Spinal cord (tissue), 10 donors: Measurements from ENCODE around the gene PMPCA. TPM values are rescaled to one million over a fixed set of nuclear protein-coding genes. Genes with fewer than 3 reads are reported as not detected.
"Not testable (repeated sequence)": the region's sequence is repeated elsewhere in the genome, so short reads cannot be mapped to it uniquely, and the experiment has no call there.

Experiments used
- DNase-seq, 6 donors: peaks; one replicate each; pipeline versions ENCODE4 v3.0.0 to v3.0.0-alpha.2; 2013 to 2015; ENCODE audit warnings: low spot score in 6 of 6, low read depth in 4 of 6
- H3K27ac ChIP-seq: one replicate; pipeline ENCODE4 v1.5.1; 2013; ENCODE audit warnings: low read depth, low read length, control low read depth
- H3K27me3 ChIP-seq: one replicate; pipeline ENCODE4 v1.6.1; 2013; ENCODE audit warnings: low read length; ENCODE audit not compliant: control insufficient read depth, insufficient read depth
- H3K36me3 ChIP-seq: one replicate; pipeline ENCODE4 v1.6.1; 2013; ENCODE audit warnings: low read length; ENCODE audit not compliant: control insufficient read depth, insufficient read depth
- H3K4me1 ChIP-seq: one replicate; pipeline ENCODE4 v1.6.1; 2013; ENCODE audit warnings: low read length; ENCODE audit not compliant: control insufficient read depth, insufficient read depth
- H3K4me3 ChIP-seq: one replicate; pipeline ENCODE4 v1.5.1; 2013; ENCODE audit warnings: low read depth, low read length, control low read depth
- H3K9me3 ChIP-seq: one replicate; pipeline ENCODE4 v1.6.1; 2013; ENCODE audit warnings: low read length; ENCODE audit not compliant: control insufficient read depth, insufficient read depth
- WGBS: methylation state at CpG from one replicate; pipeline ENCODE4 v1.1.5; 2013; ENCODE audit warnings: missing lambda C conversion rate; ENCODE audit not compliant: insufficient coverage; 5-methylcytosine and 5-hydroxymethylcytosine counted together
- polyA plus RNA-seq, 2 donors: library from polyadenylated mRNA; unstranded; fragments of 120-200 nt; gene quantifications; one replicate each; pipeline ENCODE4 v1.2.1, GENCODE V29; 2013; ENCODE audit not compliant: insufficient read length in 2 of 2
- total RNA-seq, 2 donors: library from RNA; depleted of rRNA in 1 of 2; stranded (reverse); fragments of 120-200 nt in 1 of 2; fragments of >200 nt in 1 of 2; gene quantifications; one replicate each; pipeline versions ENCODE4 v1.2.3 to v1.2.4, GENCODE V29; 2013 to 2014
- donor health status: healthy.

PMPCA gene
- total and polyA plus RNA-seq, 4 donors, result 22.8 to 57.4 (median 44.6) TPM

DNA sequence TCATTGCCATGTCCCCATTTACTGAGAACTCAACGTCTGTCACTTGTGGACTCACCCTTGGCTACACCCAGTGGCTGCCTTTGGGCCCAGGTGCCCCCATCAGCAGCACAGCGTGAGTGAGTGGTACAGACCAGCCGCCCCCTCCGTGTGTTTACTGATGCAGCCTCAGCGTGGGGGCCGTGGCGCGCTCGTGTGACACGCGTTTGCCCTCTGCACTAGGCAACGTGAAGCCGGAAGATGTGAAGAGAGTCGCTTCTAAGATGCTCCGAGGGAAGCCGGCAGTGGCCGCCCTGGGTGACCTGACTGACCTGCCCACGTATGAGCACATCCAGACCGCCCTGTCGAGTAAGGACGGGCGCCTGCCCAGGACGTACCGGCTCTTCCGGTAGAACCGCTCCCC is 12.4 kb downstream of the PMPCA start:
- no peak overlapping the region for H3K4me3 ChIP-seq
- H3K36me3 ChIP-seq, result peaks cover 90% of the 10 kb centered on the region
- H3K27ac ChIP-seq, result no peak overlapping the region
- WGBS, result 93% methylated on average over 26 of the region's 26 CpGs
- no peaks in the 10 kb centered on the region for H3K27me3 ChIP-seq
- H3K4me1 ChIP-seq, result no peaks in the 10 kb centered on the region
- no peaks in the 10 kb centered on the region for H3K9me3 ChIP-seq
- DNase-seq, result no peak

GRCh38 chr9:136423432-136424146 is 13.1 kb downstream of the PMPCA start:
- Histone ChIP-seq H3K9me3 (no peaks in the 10 kb centered on the region), H3K27ac (no peak overlapping the region), H3K27me3 (no peaks in the 10 kb centered on the region), H3K4me1 (no peaks in the 10 kb centered on the region), H3K4me3 (no peak overlapping the region), H3K36me3 (peaks cover 86% of the 10 kb centered on the region)
- no peak for DNase-seq
- 94% methylated on average over 43 of the region's 43 CpGs for WGBS

DNA sequence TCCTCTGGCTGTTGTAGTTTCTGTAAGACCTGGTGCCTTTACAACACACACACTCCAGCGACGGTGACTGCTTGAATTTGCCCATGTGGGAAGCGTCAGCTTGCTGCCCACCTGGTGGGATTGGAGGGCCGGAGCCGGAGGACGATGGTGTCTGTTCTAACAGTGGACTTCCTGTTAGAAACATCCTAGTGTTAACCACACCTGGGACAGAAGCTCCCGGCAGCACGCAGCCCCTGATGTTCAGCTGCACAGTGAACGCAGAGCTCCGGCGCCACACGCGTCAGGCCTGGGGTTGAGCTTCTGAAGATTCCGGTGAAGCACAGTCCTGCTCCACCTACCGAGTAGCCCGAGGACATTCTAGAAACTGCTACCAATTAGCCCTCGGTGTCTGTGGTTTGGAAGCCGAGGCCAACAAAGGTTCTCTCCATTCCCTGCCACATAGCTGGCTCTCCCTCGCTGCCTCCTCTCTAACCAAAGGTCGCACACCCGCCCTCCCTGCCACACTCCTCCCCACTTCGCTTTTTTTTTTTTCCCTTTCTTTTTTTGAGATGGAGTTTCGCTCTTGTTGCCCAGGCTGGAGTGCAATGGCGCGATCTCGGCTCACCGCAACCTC is 14.4 kb downstream of the PMPCA start:
- no peak for DNase-seq
- H3K27ac ChIP-seq, result no peak overlapping the region
- no peaks in the 10 kb centered on the region for H3K9me3 ChIP-seq
- peaks cover 86% of the 10 kb centered on the region for H3K36me3 ChIP-seq
- H3K4me3 ChIP-seq, result no peak overlapping the region
- no peaks in the 10 kb centered on the region for H3K4me1 ChIP-seq
- H3K27me3 ChIP-seq, result no peaks in the 10 kb centered on the region
- WGBS, result 88% methylated on average over 25 of the region's 27 CpGs

- H3K4me1 ChIP-seq, H3K4me3 ChIP-seq, H3K9me3 ChIP-seq, DNase-seq, H3K27ac ChIP-seq, H3K27me3 ChIP-seq: not testable (repeated sequence)
- H3K36me3 ChIP-seq, result peaks cover 86% of the 10 kb centered on the region
- 89% methylated on average over 7 of the region's 7 CpGs for WGBS
These were observed 14.9 kb downstream of the PMPCA start for GRCh38 chr9:136425367-136425766.

DNA sequence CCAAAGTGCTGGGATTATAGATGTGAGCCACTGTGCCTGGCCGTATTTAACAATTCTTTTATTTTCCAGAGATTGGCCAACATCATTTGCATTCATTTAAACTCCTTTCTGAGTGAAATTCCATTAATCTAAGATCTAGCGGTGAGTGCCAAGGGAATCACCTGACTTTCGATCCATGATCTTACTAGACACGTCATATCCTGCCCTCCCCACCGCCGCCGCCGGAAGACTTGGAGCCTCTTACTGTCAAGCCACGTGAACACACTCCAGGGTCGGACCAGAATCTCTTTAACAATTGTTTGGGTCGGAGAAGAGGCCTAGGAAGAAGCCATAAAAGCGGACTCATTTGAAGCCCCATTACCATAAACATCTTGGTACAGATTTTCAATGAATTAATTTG is 16.3 kb downstream of the PMPCA start:
- no peaks in the 10 kb centered on the region for H3K9me3 ChIP-seq
- H3K27ac ChIP-seq, result no peak overlapping the region
- 92% methylated on average over 11 of the region's 12 CpGs for WGBS
- no peak overlapping the region for H3K4me3 ChIP-seq
- no peaks in the 10 kb centered on the region for H3K4me1 ChIP-seq
- H3K27me3 ChIP-seq, result no peaks in the 10 kb centered on the region
- DNase-seq, result no peak
- peaks cover 82% of the 10 kb centered on the region for H3K36me3 ChIP-seq

DNA sequence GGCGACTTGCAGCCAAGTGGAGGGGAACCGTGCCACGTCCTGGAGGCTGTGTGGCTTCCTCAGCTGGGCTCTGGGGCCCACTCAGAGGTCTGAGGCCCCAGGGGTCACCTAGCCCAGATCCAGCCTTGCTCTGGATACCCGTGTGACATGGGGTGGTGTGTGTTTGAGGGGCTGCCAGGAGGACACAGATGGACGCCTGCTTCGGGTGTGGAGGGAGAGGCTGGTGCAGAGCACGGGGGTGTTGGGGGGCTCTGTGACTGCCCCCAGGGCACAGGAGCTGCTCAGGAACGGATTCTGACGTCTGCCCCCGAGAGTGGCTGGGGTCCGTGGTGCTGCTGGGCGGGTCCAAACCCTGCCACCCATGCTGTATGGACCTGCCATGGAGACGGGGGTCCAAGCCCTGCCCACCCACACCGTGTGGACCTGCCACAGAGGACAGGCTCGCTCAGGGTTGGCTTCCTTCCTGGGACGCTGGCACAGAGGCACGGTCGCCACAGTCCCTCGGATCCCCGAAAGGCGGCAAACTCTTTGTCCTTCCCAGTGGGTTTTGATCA is 18.7 kb downstream of the PMPCA start:
- Histone ChIP-seq H3K27ac (no peak overlapping the region), H3K27me3 (no peaks in the 10 kb centered on the region), H3K9me3 (no peaks in the 10 kb centered on the region), H3K4me3 (no peak overlapping the region), H3K36me3 (peaks cover 82% of the 10 kb centered on the region), H3K4me1 (no peaks in the 10 kb centered on the region)
- no peak for DNase-seq
- 91% methylated on average over 20 of the region's 21 CpGs for WGBS

DNA sequence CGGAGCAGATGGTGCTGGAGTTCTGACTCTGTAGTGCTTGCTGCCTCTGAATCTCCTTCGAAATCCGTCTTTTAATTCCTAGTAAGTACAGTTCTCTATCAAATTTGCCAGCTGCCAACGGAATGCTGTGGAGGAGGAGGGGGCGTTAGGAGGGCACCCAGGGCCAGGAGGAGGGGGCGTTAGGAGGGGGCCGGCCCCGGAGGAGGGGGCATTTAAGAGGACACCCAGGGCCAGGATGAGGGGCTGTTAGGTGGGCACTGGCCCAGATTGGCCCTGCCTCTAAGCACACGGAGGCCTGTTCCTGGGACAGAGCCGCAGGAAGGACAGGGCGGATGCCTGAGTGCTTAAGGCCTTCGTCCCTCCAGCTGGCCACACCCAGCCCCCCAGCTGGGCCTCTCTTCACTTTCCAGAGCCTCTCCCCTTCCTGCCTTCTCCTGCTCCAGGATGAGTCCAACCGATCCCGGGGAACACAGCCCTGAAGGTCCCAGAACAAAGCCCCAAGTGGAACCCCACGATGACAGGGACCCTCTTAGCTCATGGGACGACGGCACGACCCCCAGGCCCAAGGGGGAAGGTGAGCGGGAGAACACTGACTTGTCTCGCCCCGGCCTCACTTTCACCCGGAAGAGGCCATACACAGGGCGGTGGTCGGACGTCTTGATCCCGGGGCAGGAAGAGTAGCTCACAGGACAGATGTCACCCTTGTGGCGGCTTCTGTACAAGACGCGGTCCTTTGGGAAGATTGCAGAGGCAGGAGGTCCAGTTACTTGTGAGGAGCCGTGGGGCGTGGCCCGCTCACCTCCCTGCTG is 19.4 kb downstream of the PMPCA start:
- Histone ChIP-seq H3K27me3 (no peaks in the 10 kb centered on the region), H3K27ac (no peak overlapping the region)

DNA sequence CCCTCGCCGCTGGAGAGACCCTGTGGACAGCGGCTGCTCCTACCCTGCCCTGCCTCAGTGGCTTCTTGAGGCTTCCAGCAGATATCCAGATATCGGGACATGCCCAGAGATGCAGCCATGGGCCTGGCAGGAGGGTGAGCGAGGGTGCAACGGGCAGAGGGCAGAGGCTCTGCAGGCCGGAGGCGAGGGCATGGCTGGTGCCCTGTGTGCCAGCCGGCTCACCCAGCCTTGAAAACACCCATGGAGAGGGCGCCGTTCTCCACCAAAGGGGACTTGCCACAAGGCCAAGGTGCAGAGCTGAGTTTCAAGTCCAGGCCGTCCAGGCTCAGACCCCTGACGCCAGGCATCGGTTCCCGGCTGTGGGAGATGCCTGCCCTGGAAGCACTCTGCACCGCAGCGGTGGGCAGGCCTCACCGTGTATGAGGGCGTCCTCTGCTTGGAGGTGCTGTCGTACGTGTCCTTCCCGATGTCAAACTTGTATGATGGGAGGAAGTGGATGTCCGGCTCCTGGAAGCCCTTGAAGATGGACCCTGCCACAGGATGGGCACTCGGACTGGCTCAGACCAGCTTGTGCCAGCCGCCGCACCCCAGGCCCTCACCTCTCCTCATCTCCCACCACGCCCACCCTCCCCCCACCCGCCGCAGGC is 20.3 kb downstream of the PMPCA start:
- DNase-seq, result no peak
- peaks cover 84% of the 10 kb centered on the region for H3K36me3 ChIP-seq
- WGBS, result 95% methylated on average over 22 of the region's 29 CpGs

More for the DNA sequence above, 19.4 kb downstream of the PMPCA start:
- no peaks in the 10 kb centered on the region for H3K9me3 ChIP-seq
- no peak for DNase-seq
- 87% methylated on average over 30 of the region's 32 CpGs for WGBS
- no peak overlapping the region for H3K4me3 ChIP-seq
- no peaks in the 10 kb centered on the region for H3K4me1 ChIP-seq
- H3K36me3 ChIP-seq, result peaks cover 82% of the 10 kb centered on the region

DNA sequence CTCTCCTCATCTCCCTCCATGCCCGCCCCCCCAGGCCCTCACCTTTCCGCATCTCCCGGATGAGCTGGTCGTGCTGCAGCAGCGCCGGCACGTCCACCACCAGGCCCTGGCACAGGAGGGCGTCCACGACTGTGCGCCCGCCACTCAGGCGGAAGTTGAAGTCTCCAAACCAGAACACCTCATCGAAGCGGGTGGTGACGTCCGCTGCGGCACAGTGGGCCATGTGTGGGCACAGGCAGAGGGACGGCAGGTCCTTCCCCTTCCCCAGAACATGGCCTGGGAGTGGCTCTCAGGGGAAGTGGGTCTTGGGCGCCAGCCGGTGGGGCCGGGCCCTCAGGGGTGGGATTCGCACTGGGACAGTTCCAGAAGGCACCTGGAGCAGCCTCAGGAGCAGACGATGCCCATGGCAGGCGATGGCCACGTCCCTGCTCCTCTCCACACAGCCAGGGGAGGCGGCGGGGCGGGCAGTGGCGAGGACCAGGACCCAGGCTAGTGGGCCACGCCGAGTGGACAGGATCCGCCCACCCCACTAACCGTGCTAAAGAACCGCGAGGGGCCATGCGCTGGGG is 21.4 kb downstream of the PMPCA start:
- DNase-seq, result no peak
- Histone ChIP-seq H3K4me1 (peaks cover 6% of the 10 kb centered on the region), H3K27me3 (no peaks in the 10 kb centered on the region), H3K36me3 (peaks cover 82% of the 10 kb centered on the region), H3K9me3 (no peaks in the 10 kb centered on the region), H3K27ac (no peak overlapping the region), H3K4me3 (no peak overlapping the region)
- WGBS, result 93% methylated on average over 30 of the region's 36 CpGs

More for the DNA sequence above, 20.3 kb downstream of the PMPCA start:
- Histone ChIP-seq H3K27me3 (no peaks in the 10 kb centered on the region), H3K9me3 (no peaks in the 10 kb centered on the region), H3K4me1 (no peaks in the 10 kb centered on the region), H3K27ac (no peak overlapping the region), H3K4me3 (no peak overlapping the region)
